ENCODE data around the gene TOMM70. TPM values are rescaled to one million over a fixed set of nuclear protein-coding genes. Genes with fewer than 3 reads are reported as not detected.
A peak's percentile ranks its signal among the peaks of the same experiment; 100 is the strongest.

Gene TOMM70
- total RNA-seq, 2 donors from 2014 or later: 42.9 to 48.1 TPM

- Mint-ChIP-seq H3K9me3 (no peaks in the 10 kb centered on the region), H3K36me3 (ENCODE audit: insufficient read depth in 2 of 2) (no peaks in the 10 kb centered on the region), H3K4me3 (no peak overlapping the region), H3K27ac (no peak overlapping the region), H3K4me1 (ENCODE audit: low read depth) (no peaks in the 10 kb centered on the region), H3K27me3 (ENCODE audit: low read depth) (peaks cover 9% of the 10 kb centered on the region)
- DNase-seq: no peak
- no peak for ATAC-seq (replicated peaks in 1 of 2)
Measured at GRCh38 chr3:100425316-100425715, 24.4 kb upstream of the TOMM70 start.

- no peak for ATAC-seq (replicated peaks in 1 of 2)
- peaks cover 9% of the 10 kb centered on the region for H3K27me3 Mint-ChIP-seq (ENCODE audit: low read depth)
- H3K9me3 Mint-ChIP-seq: no peaks in the 10 kb centered on the region
- no peaks in the 10 kb centered on the region for H3K36me3 Mint-ChIP-seq (ENCODE audit: insufficient read depth in 2 of 2)
- no peak overlapping the region for H3K4me3 Mint-ChIP-seq
- no peak overlapping the region for H3K27ac Mint-ChIP-seq
- no peak for DNase-seq
- H3K4me1 Mint-ChIP-seq (ENCODE audit: low read depth): no peaks in the 10 kb centered on the region
Measured at GRCh38 chr3:100424261-100424660, 23.4 kb upstream of the TOMM70 start.

GRCh38 chr3:100423611-100424010 lies 22.7 kb upstream of the TOMM70 start:
- Mint-ChIP-seq H3K4me1 (ENCODE audit: low read depth) (no peaks in the 10 kb centered on the region), H3K27me3 (ENCODE audit: low read depth) (peaks cover 9% of the 10 kb centered on the region), H3K9me3 (no peaks in the 10 kb centered on the region), H3K4me3 (no peak overlapping the region), H3K27ac (no peak overlapping the region), H3K36me3 (ENCODE audit: insufficient read depth in 2 of 2) (no peaks in the 10 kb centered on the region)
- DNase-seq (no peak), ATAC-seq (replicated peaks in 1 of 2) (no peak)

- Mint-ChIP-seq H3K27ac (no peak overlapping the region), H3K4me3 (no peak overlapping the region), H3K27me3 (ENCODE audit: low read depth) (peaks cover 5% of the 10 kb centered on the region), H3K9me3 (no peaks in the 10 kb centered on the region), H3K36me3 (ENCODE audit: insufficient read depth in 2 of 2) (peaks cover 0 to 4% of the 10 kb centered on the region in 2 donors), H3K4me1 (ENCODE audit: low read depth) (no peaks in the 10 kb centered on the region)
- DNase-seq (no peak), ATAC-seq (replicated peaks in 1 of 2) (no peak)
Measured at GRCh38 chr3:100420885-100421284, 20.0 kb upstream of the TOMM70 start.

- no peak for ATAC-seq (replicated peaks in 1 of 2)
Measured at GRCh38 chr3:100419406-100419805, 18.5 kb upstream of the TOMM70 start.

GRCh38 chr3:100416863-100417262 lies 16.0 kb upstream of the TOMM70 start:
- no peaks in the 10 kb centered on the region for H3K9me3 Mint-ChIP-seq
- peaks cover 0 to 8% of the 10 kb centered on the region in 2 donors for H3K36me3 Mint-ChIP-seq (ENCODE audit: insufficient read depth in 2 of 2)
- H3K4me1 Mint-ChIP-seq (ENCODE audit: low read depth): no peaks in the 10 kb centered on the region
- DNase-seq (no peak), ATAC-seq (replicated peaks in 1 of 2) (no peak)
- no peak overlapping the region for H3K4me3 Mint-ChIP-seq
- H3K27ac Mint-ChIP-seq: no peak overlapping the region
- no peaks in the 10 kb centered on the region for H3K27me3 Mint-ChIP-seq (ENCODE audit: low read depth)

More at GRCh38 chr3:100419406-100419805, 18.5 kb upstream of the TOMM70 start:
- no peak overlapping the region for H3K4me3 Mint-ChIP-seq
- H3K36me3 Mint-ChIP-seq (ENCODE audit: insufficient read depth in 2 of 2): peaks cover 0 to 4% of the 10 kb centered on the region in 2 donors
- H3K27ac Mint-ChIP-seq: no peak overlapping the region
- DNase-seq: no peak
- no peaks in the 10 kb centered on the region for H3K27me3 Mint-ChIP-seq (ENCODE audit: low read depth)
- no peaks in the 10 kb centered on the region for H3K4me1 Mint-ChIP-seq (ENCODE audit: low read depth)
- H3K9me3 Mint-ChIP-seq: no peaks in the 10 kb centered on the region

- Mint-ChIP-seq H3K4me1 (ENCODE audit: low read depth) (no peaks in the 10 kb centered on the region), H3K36me3 (ENCODE audit: insufficient read depth in 2 of 2) (peaks cover 1 to 9% of the 10 kb centered on the region in 2 donors), H3K4me3 (no peak overlapping the region), H3K27ac (no peak overlapping the region), H3K9me3 (peaks cover 0 to 2% of the 10 kb centered on the region in 2 donors), H3K27me3 (ENCODE audit: low read depth) (no peaks in the 10 kb centered on the region)
- no peak for ATAC-seq (replicated peaks in 1 of 2)
- no peak for DNase-seq
Measured at GRCh38 chr3:100416176-100416575, 15.3 kb upstream of the TOMM70 start.

GRCh38 chr3:100413613-100414012 lies 12.7 kb upstream of the TOMM70 start:
- no peaks in the 10 kb centered on the region for H3K4me1 Mint-ChIP-seq (ENCODE audit: low read depth)
- peaks cover 0 to 2% of the 10 kb centered on the region in 2 donors for H3K9me3 Mint-ChIP-seq
- peaks cover 4 to 21% of the 10 kb centered on the region in 2 donors for H3K36me3 Mint-ChIP-seq (ENCODE audit: insufficient read depth in 2 of 2)
- H3K27ac Mint-ChIP-seq: no peak overlapping the region
- no peaks in the 10 kb centered on the region for H3K27me3 Mint-ChIP-seq (ENCODE audit: low read depth)
- no peak overlapping the region for H3K4me3 Mint-ChIP-seq
- ATAC-seq (replicated peaks in 1 of 2) (no peak), DNase-seq (no peak)

- no peak overlapping the region for H3K27ac Mint-ChIP-seq
- peaks cover 4 to 21% of the 10 kb centered on the region in 2 donors for H3K36me3 Mint-ChIP-seq (ENCODE audit: insufficient read depth in 2 of 2)
- ATAC-seq (replicated peaks in 1 of 2) (no peak), DNase-seq (no peak)
- H3K4me1 Mint-ChIP-seq (ENCODE audit: low read depth): no peaks in the 10 kb centered on the region
- H3K4me3 Mint-ChIP-seq: no peak overlapping the region
- H3K9me3 Mint-ChIP-seq: peaks cover 0 to 2% of the 10 kb centered on the region in 2 donors
- H3K27me3 Mint-ChIP-seq (ENCODE audit: low read depth): no peaks in the 10 kb centered on the region
Measured at GRCh38 chr3:100412912-100413590, 12.2 kb upstream of the TOMM70 start.

GRCh38 chr3:100411091-100411982 lies 10.4 kb upstream of the TOMM70 start:
- Mint-ChIP-seq H3K36me3 (ENCODE audit: insufficient read depth in 2 of 2) (peaks cover 14 to 28% of the 10 kb centered on the region in 2 donors), H3K27ac (no peak overlapping the region), H3K9me3 (peaks cover 7% of the 10 kb centered on the region in 2 donors), H3K27me3 (ENCODE audit: low read depth) (no peaks in the 10 kb centered on the region), H3K4me1 (ENCODE audit: low read depth) (no peaks in the 10 kb centered on the region), H3K4me3 (no peak overlapping the region)
- ATAC-seq (replicated peaks in 1 of 2) (no peak), DNase-seq (no peak)

- H3K27me3 Mint-ChIP-seq (ENCODE audit: low read depth): no peaks in the 10 kb centered on the region
- peaks cover 7 to 8% of the 10 kb centered on the region in 2 donors for H3K9me3 Mint-ChIP-seq
- no peak overlapping the region for H3K27ac Mint-ChIP-seq
- H3K4me3 Mint-ChIP-seq: peak overlapping the region in 1 of 2 donors; percentile 11
- peaks cover 29% of the 10 kb centered on the region for H3K4me1 Mint-ChIP-seq (ENCODE audit: low read depth)
- ATAC-seq (replicated peaks in 1 of 2): no peak
- peaks cover 16 to 30% of the 10 kb centered on the region in 2 donors for H3K36me3 Mint-ChIP-seq (ENCODE audit: insufficient read depth in 2 of 2)
- no peak for DNase-seq
Measured at GRCh38 chr3:100407977-100408532, 7.2 kb upstream of the TOMM70 start.

- H3K27me3 Mint-ChIP-seq (ENCODE audit: low read depth): no peaks in the 10 kb centered on the region
- peaks cover 36% of the 10 kb centered on the region for H3K4me1 Mint-ChIP-seq (ENCODE audit: low read depth)
- peaks cover 16 to 26% of the 10 kb centered on the region in 2 donors for H3K36me3 Mint-ChIP-seq (ENCODE audit: insufficient read depth in 2 of 2)
- H3K4me3 Mint-ChIP-seq: no peak overlapping the region
- ATAC-seq (replicated peaks in 1 of 2) (no peak), DNase-seq (no peak)
- H3K9me3 Mint-ChIP-seq: peaks cover 7 to 8% of the 10 kb centered on the region in 2 donors
- no peak overlapping the region for H3K27ac Mint-ChIP-seq
Measured at GRCh38 chr3:100407164-100407563, 6.3 kb upstream of the TOMM70 start.

- Mint-ChIP-seq H3K36me3 (ENCODE audit: insufficient read depth in 2 of 2) (peaks cover 14 to 16% of the 10 kb centered on the region in 2 donors), H3K27ac (no peak overlapping the region), H3K27me3 (ENCODE audit: low read depth) (no peaks in the 10 kb centered on the region), H3K4me3 (peak overlapping the region; percentile 93 to 100), H3K4me1 (ENCODE audit: low read depth) (peaks cover 53% of the 10 kb centered on the region), H3K9me3 (peaks cover 5 to 8% of the 10 kb centered on the region in 2 donors)
- ATAC-seq (replicated peaks in 1 of 2): no peak
- no peak for DNase-seq
Measured at GRCh38 chr3:100404250-100404548, 3.3 kb upstream of the TOMM70 start.

Measured in activated T-cell treated with anti-CD3 and anti-CD28 coated beads, Interleukin-2, amount 50 U/mL, for 72 hours (primary cell).